Suprapubic skin (tissue), 3 donors: ENCODE results near the gene NGDN.
A peak's percentile ranks its signal among the peaks of the same experiment; 100 is the strongest.

Experiments
- POLR2AphosphoS5 ChIP-seq, 3 donors: sonication (generic); formaldehyde crosslinking; IDR thresholded peaks; one replicate each; pipeline ENCODE4 v1.6.1; 2017; ENCODE audit warnings: antibody characterized with exemption in 3 of 3
- TF ChIP-seq, protein P1 (sequence below), 2 donors: fragments of 200-600 bp in 1 of 2; fragments of 450-650 bp in 1 of 2; sonication (generic) in 1 of 2; IDR thresholded peaks; one replicate each; pipeline ENCODE4 v1.5.1; 2016 to 2019; ENCODE audit warnings: antibody characterized with exemption in 2 of 2, mild to moderate bottlenecking in 1 of 2, moderate library complexity in 1 of 2

GRCh38 chr14:23478109-23478759, 8.7 kb downstream of the NGDN start:
- TF ChIP-seq, protein P1, sequence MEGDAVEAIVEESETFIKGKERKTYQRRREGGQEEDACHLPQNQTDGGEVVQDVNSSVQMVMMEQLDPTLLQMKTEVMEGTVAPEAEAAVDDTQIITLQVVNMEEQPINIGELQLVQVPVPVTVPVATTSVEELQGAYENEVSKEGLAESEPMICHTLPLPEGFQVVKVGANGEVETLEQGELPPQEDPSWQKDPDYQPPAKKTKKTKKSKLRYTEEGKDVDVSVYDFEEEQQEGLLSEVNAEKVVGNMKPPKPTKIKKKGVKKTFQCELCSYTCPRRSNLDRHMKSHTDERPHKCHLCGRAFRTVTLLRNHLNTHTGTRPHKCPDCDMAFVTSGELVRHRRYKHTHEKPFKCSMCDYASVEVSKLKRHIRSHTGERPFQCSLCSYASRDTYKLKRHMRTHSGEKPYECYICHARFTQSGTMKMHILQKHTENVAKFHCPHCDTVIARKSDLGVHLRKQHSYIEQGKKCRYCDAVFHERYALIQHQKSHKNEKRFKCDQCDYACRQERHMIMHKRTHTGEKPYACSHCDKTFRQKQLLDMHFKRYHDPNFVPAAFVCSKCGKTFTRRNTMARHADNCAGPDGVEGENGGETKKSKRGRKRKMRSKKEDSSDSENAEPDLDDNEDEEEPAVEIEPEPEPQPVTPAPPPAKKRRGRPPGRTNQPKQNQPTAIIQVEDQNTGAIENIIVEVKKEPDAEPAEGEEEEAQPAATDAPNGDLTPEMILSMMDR (IDR thresholded peaks at IDR 0.05): peak; percentile 52 to 67
- TF ChIP-seq POLR2AphosphoS5 (IDR thresholded peaks at IDR 0.05): no peak
